NCI-H2196 (cell line): ENCODE measurements around the gene PRKAG2.
"Not testable (repeated sequence)": the region's sequence is repeated elsewhere in the genome, so short reads cannot be mapped to it uniquely, and the experiment has no call there.

Source experiments
- DNase-seq: peaks from one replicate; lab custom pipeline; 2025; ENCODE audit not compliant: unreplicated experiment; lab: John Stamatoyannopoulos, UW

PRKAG2 gene

GRCh38 chr7:151806204-151806603 lies 70.7 kb downstream of the PRKAG2 start:
- no peak for DNase-seq

GRCh38 chr7:151805191-151805590 lies 71.7 kb downstream of the PRKAG2 start:
- no peak for DNase-seq

- DNase-seq: no peak
Measured at GRCh38 chr7:151804756-151805155, 72.2 kb downstream of the PRKAG2 start.

- DNase-seq: no peak
Measured at GRCh38 chr7:151803841-151804240, 73.1 kb downstream of the PRKAG2 start.

- no peak for DNase-seq
Measured at GRCh38 chr7:151802469-151802846, 74.5 kb downstream of the PRKAG2 start.

GRCh38 chr7:151801782-151802468 lies 75.0 kb downstream of the PRKAG2 start:
- no peak for DNase-seq

GRCh38 chr7:151801291-151801690 lies 75.6 kb downstream of the PRKAG2 start:
- DNase-seq: no peak

GRCh38 chr7:151800861-151801260 lies 76.1 kb downstream of the PRKAG2 start:
- DNase-seq: no peak

- no peak for DNase-seq
Measured at GRCh38 chr7:151800391-151800790, 76.5 kb downstream of the PRKAG2 start.

- no peak for DNase-seq
Measured at GRCh38 chr7:151799506-151799905, 77.4 kb downstream of the PRKAG2 start.

- no peak for DNase-seq
Measured at GRCh38 chr7:151798851-151799448, 78.0 kb downstream of the PRKAG2 start.

GRCh38 chr7:151797667-151798307 lies 79.1 kb downstream of the PRKAG2 start:
- not testable (repeated sequence) for DNase-seq

- DNase-seq: no peak
Measured at GRCh38 chr7:151796871-151797537, 79.9 kb downstream of the PRKAG2 start.

- DNase-seq: no peak
Measured at GRCh38 chr7:151796091-151796870, 80.6 kb downstream of the PRKAG2 start.

GRCh38 chr7:151795168-151795811 lies 81.6 kb downstream of the PRKAG2 start:
- DNase-seq: no peak

GRCh38 chr7:151794508-151795167 lies 82.3 kb downstream of the PRKAG2 start:
- DNase-seq: no peak

- DNase-seq: no peak
Measured at GRCh38 chr7:151793991-151794507, 82.9 kb downstream of the PRKAG2 start.

GRCh38 chr7:151793531-151793951 lies 83.4 kb downstream of the PRKAG2 start:
- DNase-seq: no peak

GRCh38 chr7:151792636-151793035 lies 84.3 kb downstream of the PRKAG2 start:
- DNase-seq: no peak

- no peak for DNase-seq
Measured at GRCh38 chr7:151792086-151792485, 84.8 kb downstream of the PRKAG2 start.
